Vagina (tissue), 2 donors: ENCODE measurements around the gene PPP2R2C. TPM values are rescaled to one million over a fixed set of nuclear protein-coding genes. Genes with fewer than 3 reads are reported as not detected.

ENCODE experiments used
- DNase-seq, 2 donors: peaks; one replicate each; pipeline ENCODE4 v3.0.0-alpha.2; 2017; ENCODE audit errors: extremely low spot score in 2 of 2
- H3K27ac ChIP-seq: fragments of 200-600 bp; sonication (generic); one replicate; pipeline ENCODE4 v1.5.1; 2019
- H3K27me3 ChIP-seq: fragments of 200-600 bp; sonication (generic); one replicate; pipeline ENCODE4 v1.5.1; 2019
- H3K36me3 ChIP-seq, 2 donors: fragments of 200-600 bp; sonication (generic); one replicate each; pipeline ENCODE4 v1.5.1; 2017 to 2019
- H3K4me1 ChIP-seq: fragments of 200-600 bp; sonication (generic); one replicate; pipeline ENCODE4 v1.5.1; 2019
- H3K4me3 ChIP-seq, 2 donors: fragments of 200-600 bp; sonication (generic); 1 replicate in 1 of 2; 2 replicates in 1 of 2; pipeline ENCODE4 v1.5.1; 2016 to 2019
- H3K9me3 ChIP-seq: fragments of 200-600 bp; sonication (generic); one replicate; pipeline ENCODE4 v1.5.1; 2019
- POLR2A ChIP-seq, 2 donors: fragments of 450-650 bp; IDR thresholded peaks; one replicate each; pipeline ENCODE4 v1.6.1; 2017; ENCODE audit warnings: antibody characterized with exemption in 2 of 2, mild to moderate bottlenecking in 2 of 2, moderate library complexity in 2 of 2
- POLR2AphosphoS5 ChIP-seq, 2 donors: sonication (generic); formaldehyde crosslinking; IDR thresholded peaks; one replicate each; pipeline ENCODE4 v1.9.0; 2017; ENCODE audit warnings: antibody characterized with exemption in 2 of 2, mild to moderate bottlenecking in 2 of 2, low read depth in 1 of 2; ENCODE audit not compliant: insufficient read depth in 1 of 2
- intact Hi-C: fragments of 100-400 bp; cut with DNase I; formaldehyde crosslinking; loops from one replicate; pipeline ENCODE4 v1.15.1; 2023
- total RNA-seq: library from RNA; depleted of rRNA; stranded (reverse); fragments of >200 nt; gene quantifications from one replicate; pipeline ENCODE4 v1.2.3, GENCODE V29; 2016
- TF ChIP-seq, protein P1 (sequence below), 3 experiments: fragments of 450-650 bp in 2 of 3; fragments of 200-600 bp in 1 of 3; sonication (generic) in 1 of 3; IDR thresholded peaks; one replicate each; pipeline ENCODE4 v1.5.1; 2017 to 2019; ENCODE audit warnings: antibody characterized with exemption in 3 of 3, mild to moderate bottlenecking in 2 of 3, moderate library complexity in 2 of 3

The PPP2R2C gene
- total RNA-seq, 1 donor from 2014 or later: 17.2 TPM

DNA sequence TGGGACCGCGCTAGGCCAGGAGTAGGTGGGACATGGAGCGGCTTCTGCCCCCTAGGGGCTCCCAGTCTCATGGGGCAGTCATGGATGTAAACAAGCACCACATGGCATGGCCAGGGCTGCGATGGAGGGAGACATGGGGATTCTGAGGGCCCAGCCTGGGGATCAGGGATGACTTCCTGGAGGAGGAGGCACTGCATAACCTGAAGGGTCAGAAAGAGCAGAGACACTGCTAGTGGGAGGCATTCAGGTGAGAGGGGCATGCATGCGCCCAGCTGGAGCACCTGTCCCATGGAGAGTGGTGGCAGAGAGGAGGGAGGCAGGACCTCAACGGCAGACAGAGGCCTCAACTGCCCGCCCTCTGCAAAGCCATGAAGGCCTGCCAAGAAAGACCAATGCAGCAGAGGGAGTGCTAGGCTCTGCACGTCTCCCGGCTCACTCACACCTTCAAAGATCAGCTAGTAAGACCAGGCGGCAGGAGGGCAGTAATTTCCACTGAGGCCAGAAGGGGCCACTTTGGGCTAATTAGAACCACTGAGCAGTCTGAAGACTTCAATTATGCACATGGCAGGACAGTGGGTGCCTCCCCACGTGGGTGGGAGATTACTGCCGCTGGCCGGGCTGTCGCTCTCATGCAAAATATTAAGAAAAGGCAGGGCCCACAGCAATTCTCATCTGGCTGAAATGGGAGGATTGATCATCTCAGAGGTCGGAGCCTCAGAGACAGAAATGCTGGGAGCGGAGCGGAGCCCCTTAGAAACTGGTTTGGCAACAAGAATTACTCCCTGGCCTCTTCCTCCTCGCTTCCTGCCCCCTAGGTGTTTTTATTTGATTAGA lies 69.6 kb downstream of the PPP2R2C start:
- Histone ChIP-seq H3K27ac (no peak overlapping the region), H3K4me1 (peaks cover 7% of the 10 kb centered on the region)
- TF ChIP-seq POLR2AphosphoS5 (IDR thresholded peaks at IDR 0.05; ENCODE audit: insufficient read depth in 1 of 2, low read depth in 1 of 2) (no peak), POLR2A (IDR thresholded peaks at IDR 0.05) (no peak)
- TF ChIP-seq, protein P1, sequence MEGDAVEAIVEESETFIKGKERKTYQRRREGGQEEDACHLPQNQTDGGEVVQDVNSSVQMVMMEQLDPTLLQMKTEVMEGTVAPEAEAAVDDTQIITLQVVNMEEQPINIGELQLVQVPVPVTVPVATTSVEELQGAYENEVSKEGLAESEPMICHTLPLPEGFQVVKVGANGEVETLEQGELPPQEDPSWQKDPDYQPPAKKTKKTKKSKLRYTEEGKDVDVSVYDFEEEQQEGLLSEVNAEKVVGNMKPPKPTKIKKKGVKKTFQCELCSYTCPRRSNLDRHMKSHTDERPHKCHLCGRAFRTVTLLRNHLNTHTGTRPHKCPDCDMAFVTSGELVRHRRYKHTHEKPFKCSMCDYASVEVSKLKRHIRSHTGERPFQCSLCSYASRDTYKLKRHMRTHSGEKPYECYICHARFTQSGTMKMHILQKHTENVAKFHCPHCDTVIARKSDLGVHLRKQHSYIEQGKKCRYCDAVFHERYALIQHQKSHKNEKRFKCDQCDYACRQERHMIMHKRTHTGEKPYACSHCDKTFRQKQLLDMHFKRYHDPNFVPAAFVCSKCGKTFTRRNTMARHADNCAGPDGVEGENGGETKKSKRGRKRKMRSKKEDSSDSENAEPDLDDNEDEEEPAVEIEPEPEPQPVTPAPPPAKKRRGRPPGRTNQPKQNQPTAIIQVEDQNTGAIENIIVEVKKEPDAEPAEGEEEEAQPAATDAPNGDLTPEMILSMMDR (IDR thresholded peaks at IDR 0.05): no peak

DNA sequence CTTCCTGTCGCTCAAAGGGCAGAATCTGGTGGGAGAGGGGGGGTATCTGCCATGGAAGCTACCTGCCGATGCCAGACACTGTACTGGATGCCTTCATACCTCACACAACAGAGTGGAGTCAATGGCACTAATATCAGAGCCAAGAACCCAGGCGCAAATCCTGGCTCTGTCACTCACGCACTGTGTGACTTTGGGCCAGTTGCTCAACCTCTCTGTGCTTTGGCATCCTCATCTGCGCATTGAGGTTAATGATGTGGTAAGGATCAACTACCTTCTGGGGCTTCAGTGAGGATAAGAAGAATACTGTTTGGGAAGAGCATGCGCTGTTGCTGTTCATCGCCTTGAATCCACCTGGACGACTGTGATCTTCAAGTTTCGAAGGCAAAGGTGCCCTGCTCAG lies 70.6 kb downstream of the PPP2R2C start:
- H3K36me3 ChIP-seq: no peaks in the 10 kb centered on the region
- H3K4me3 ChIP-seq: no peak overlapping the region
- H3K9me3 ChIP-seq: no peaks in the 10 kb centered on the region
- TF ChIP-seq, protein P1 (IDR thresholded peaks at IDR 0.05): no peak
- no peak for TF ChIP-seq POLR2A (IDR thresholded peaks at IDR 0.05)
- intact Hi-C loops: no loop called here
- H3K27ac ChIP-seq: no peak overlapping the region
- peaks cover 9% of the 10 kb centered on the region for H3K4me1 ChIP-seq
- no peak for DNase-seq
- no peaks in the 10 kb centered on the region for H3K27me3 ChIP-seq

More for the DNA sequence above, 69.6 kb downstream of the PPP2R2C start:
- H3K36me3 ChIP-seq: no peaks in the 10 kb centered on the region
- H3K9me3 ChIP-seq: no peaks in the 10 kb centered on the region
- no peak for DNase-seq
- H3K27me3 ChIP-seq: no peaks in the 10 kb centered on the region
- H3K4me3 ChIP-seq: no peak overlapping the region
- intact Hi-C loops: no loop called here

DNA sequence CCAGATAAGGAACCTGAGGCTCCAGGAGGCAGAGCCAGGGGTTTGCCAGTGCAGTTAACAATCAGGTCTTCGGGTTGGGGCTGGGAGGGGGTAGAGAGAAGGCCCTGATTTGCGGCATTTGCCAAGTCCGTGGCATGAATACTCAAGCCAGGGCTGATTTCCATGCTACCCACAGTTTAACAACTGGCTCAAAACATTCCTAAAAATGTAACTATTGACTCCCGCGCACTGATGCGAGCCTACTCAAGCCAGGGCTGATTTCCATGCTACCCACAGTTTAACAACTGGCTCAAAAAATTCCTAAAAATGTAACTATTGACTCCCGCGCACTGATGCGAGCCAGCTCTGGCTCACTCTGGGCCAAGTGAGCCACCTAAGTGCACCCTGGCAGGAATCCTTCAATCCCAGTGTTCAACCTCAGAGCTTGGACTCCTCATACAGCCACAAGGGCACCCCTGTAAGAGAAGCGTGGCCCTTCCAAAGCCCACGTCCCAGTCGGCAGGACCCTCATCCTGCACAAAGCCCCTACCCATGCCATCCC lies 75.6 kb downstream of the PPP2R2C start:
- no peaks in the 10 kb centered on the region for H3K27me3 ChIP-seq

DNA sequence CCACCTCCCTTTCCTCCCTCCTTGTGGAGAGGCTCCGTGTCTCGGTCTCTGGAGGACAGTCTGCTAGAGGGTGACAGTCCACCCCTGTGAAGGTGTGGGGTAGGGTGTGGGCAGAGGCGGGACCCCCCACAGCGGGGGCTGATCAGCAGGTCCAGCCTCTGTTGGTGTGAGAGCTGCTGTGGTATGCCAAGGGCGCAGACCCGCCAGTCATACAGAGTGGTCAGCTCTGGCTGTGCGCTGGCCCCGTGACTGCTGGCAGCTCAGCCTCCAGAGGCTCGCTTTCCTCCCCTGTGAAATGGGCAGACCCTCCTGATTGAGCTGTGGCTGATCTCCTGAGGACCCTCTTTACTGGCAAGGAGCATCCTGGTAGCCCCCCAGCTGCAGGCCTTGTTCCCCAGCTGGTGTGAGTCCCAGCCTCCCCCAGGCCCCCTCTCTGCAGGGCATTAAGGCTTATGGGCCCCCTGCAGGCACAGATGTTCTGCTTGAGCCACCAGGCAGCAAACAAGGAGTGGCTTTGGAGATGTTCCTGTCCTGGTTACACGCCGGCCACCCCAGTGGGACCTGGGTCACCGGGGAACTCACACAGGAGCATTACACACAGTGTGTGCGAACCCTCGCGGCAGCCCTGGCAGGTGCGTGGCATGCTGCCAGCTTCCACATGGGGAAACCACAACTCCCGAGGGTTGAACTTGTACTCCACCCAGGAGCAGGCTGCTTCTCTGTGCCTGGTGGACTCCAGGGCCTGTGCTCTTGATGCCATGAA lies 76.8 kb downstream of the PPP2R2C start:
- DNase-seq: no peak
- intact Hi-C loops: no loop called here
- no peak overlapping the region for H3K27ac ChIP-seq
- H3K4me3 ChIP-seq: no peak overlapping the region
- H3K27me3 ChIP-seq: no peaks in the 10 kb centered on the region
- peaks cover 21% of the 10 kb centered on the region for H3K4me1 ChIP-seq
- H3K9me3 ChIP-seq: no peaks in the 10 kb centered on the region
- TF ChIP-seq POLR2A (IDR thresholded peaks at IDR 0.05) (no peak), POLR2AphosphoS5 (IDR thresholded peaks at IDR 0.05; ENCODE audit: insufficient read depth in 1 of 2, low read depth in 1 of 2) (no peak)
- TF ChIP-seq, protein P1 (IDR thresholded peaks at IDR 0.05): no peak
- H3K36me3 ChIP-seq: no peaks in the 10 kb centered on the region

More for the DNA sequence above, 75.6 kb downstream of the PPP2R2C start:
- TF ChIP-seq, protein P1 (IDR thresholded peaks at IDR 0.05): no peak
- TF ChIP-seq POLR2AphosphoS5 (IDR thresholded peaks at IDR 0.05; ENCODE audit: insufficient read depth in 1 of 2, low read depth in 1 of 2) (no peak), POLR2A (IDR thresholded peaks at IDR 0.05) (no peak)
- Histone ChIP-seq H3K9me3 (no peaks in the 10 kb centered on the region), H3K4me1 (peaks cover 11% of the 10 kb centered on the region), H3K4me3 (no peak overlapping the region), H3K36me3 (no peaks in the 10 kb centered on the region), H3K27ac (no peak overlapping the region)
- intact Hi-C loops: no loop called here
- DNase-seq: no peak
